HCT116 (cell line): ENCODE data around the gene ZNF618. TPM values are rescaled to one million over a fixed set of nuclear protein-coding genes. Genes with fewer than 3 reads are reported as not detected.

Source experiments
- ATAC-seq: fragments of 200-7000 bp; cut with Tn5 transposase; 2 replicates; pipeline ENCODE4 v1.9.1; 2020; ENCODE audit warnings: mild to moderate bottlenecking, moderate library complexity
- BruUV-seq: library from RNA; stranded (reverse); fragments of 400-500 nt; replicated peaks from 2 replicates; lab custom pipeline; 2021; lab: Mats Ljungman, UMichigan
- CTCF ChIA-PET: fragments of 300-600 bp; sonication (Branson Sonifier 250); formaldehyde crosslinking; loops from one replicate; lab custom pipeline; 2021; ENCODE audit warnings: antibody characterized with exemption; lab: Charles Lee
- POLR2A ChIA-PET: fragments of 300-600, 350-600 bp; sonication (Branson Sonifier 250); formaldehyde crosslinking; loops from one replicate; lab custom pipeline; 2021; ENCODE audit warnings: antibody characterized with exemption; lab: Charles Lee
- RAD21 ChIA-PET, 2 experiments: fragments of 300-600 bp; sonication (Branson Sonifier 250); formaldehyde crosslinking; loops; one replicate each; lab custom pipeline; 2023; ENCODE audit warnings: low total read pairs in 2 of 2; ENCODE audit not compliant: uncharacterized antibody in 2 of 2, unreplicated experiment in 2 of 2, low non-redundant PET in 1 of 2; lab: Charles Lee
- DNase-seq: peaks from one replicate; pipeline ENCODE4 v3.0.0-alpha.2; 2010; ENCODE audit warnings: low read depth, low spot score
- H2AFZ ChIP-seq: fragments of 200-600 bp; shearing (Covaris generic), sonication (generic); 2 replicates; pipeline ENCODE4 v1.6.1; 2017; ENCODE audit warnings: low read depth, mixed run types, mixed read lengths, antibody characterized with exemption, low read length; ENCODE audit not compliant: poor library complexity, severe bottlenecking
- H3K27ac ChIP-seq: 2 replicates; pipeline ENCODE4 v1.5.1; 2012; ENCODE audit warnings: low read depth, low read length
- H3K27me3 ChIP-seq: fragments of 200-600 bp; sonication (generic); 2 replicates; pipeline ENCODE4 v1.6.1; 2016; ENCODE audit warnings: mixed run types, low read length, mixed read lengths; ENCODE audit not compliant: insufficient read depth
- H3K36me3 ChIP-seq, 2 experiments: fragments of 200-500 bp in 1 of 2; fragments of 200-600 bp in 1 of 2; sonication (Bioruptor generic) in 1 of 2; sonication (generic) in 1 of 2; 2 replicates each; pipeline versions ENCODE4 v1.5.1 to v1.6.1; 2014 to 2016; ENCODE audit warnings: low read length in 2 of 2, inconsistent platforms in 1 of 2, mixed read lengths in 1 of 2, mixed run types in 1 of 2; ENCODE audit not compliant: insufficient read depth in 2 of 2, control insufficient read depth in 1 of 2
- H3K4me1 ChIP-seq, 2 experiments: fragments of 200-600 bp in 1 of 2; sonication (generic) in 1 of 2; 2 replicates each; pipeline versions ENCODE4 v1.5.1 to v1.6.1; 2012 to 2017; ENCODE audit warnings: low read length in 2 of 2, inconsistent platforms in 1 of 2, mild to moderate bottlenecking in 1 of 2, mixed read lengths in 1 of 2, mixed run types in 1 of 2, moderate library complexity in 1 of 2; ENCODE audit not compliant: insufficient read depth in 2 of 2, control insufficient read depth in 1 of 2
- H3K4me2 ChIP-seq: fragments of 200-600 bp; sonication (generic); 2 replicates; pipeline ENCODE4 v1.6.1; 2017; ENCODE audit warnings: mixed run types, low read length, mixed read lengths
- H3K4me3 ChIP-seq, 2 experiments: fragments of 200-600 bp in 1 of 2; sonication (generic) in 1 of 2; replicated peaks in 1 of 2; 2 replicates each; pipeline ENCODE4 v1.5.1; 2011 to 2016; ENCODE audit warnings: low read length in 2 of 2, control low read depth in 1 of 2, low read depth in 1 of 2, mild to moderate bottlenecking in 1 of 2, mixed read lengths in 1 of 2, mixed run types in 1 of 2
- H3K79me2 ChIP-seq: fragments of 200-600 bp; sonication (generic); 2 replicates; pipeline ENCODE4 v1.6.1; 2017; ENCODE audit warnings: mild to moderate bottlenecking, mixed run types, low read length, moderate library complexity, mixed read lengths; ENCODE audit not compliant: insufficient read depth
- H3K9ac ChIP-seq: fragments of 200-600 bp; sonication (generic); 2 replicates; pipeline ENCODE4 v1.6.1; 2016; ENCODE audit warnings: low read length, mixed read lengths
- H3K9me2 ChIP-seq: fragments of 200-600 bp; sonication (generic), shearing (Covaris generic); 2 replicates; pipeline ENCODE4 v1.6.1; 2017; ENCODE audit warnings: mixed run types, mild to moderate bottlenecking, moderate library complexity; ENCODE audit not compliant: insufficient read depth
- H3K9me3 ChIP-seq, 2 experiments: fragments of 200-500 bp in 1 of 2; fragments of 200-600 bp in 1 of 2; sonication (Bioruptor generic) in 1 of 2; sonication (generic) in 1 of 2; 2 replicates each; pipeline ENCODE4 v1.6.1; 2014 to 2017; ENCODE audit warnings: low read length in 2 of 2, mixed read lengths in 2 of 2, inconsistent platforms in 1 of 2, low read depth in 1 of 2, mild to moderate bottlenecking in 1 of 2, mixed run types in 1 of 2, moderate library complexity in 1 of 2; ENCODE audit not compliant: control insufficient read depth in 1 of 2, insufficient read depth in 1 of 2
- H4K20me1 ChIP-seq: fragments of 200-600 bp; sonication (generic), shearing (Covaris generic); 2 replicates; pipeline ENCODE4 v1.6.1; 2017; ENCODE audit warnings: mixed run types, mild to moderate bottlenecking, moderate library complexity; ENCODE audit not compliant: insufficient read depth
- CBX3 ChIP-seq: IDR thresholded peaks from 2 replicates; pipeline ENCODE4 v1.6.1; 2012; ENCODE audit warnings: low read depth
- CEBPB ChIP-seq: IDR thresholded peaks from 2 replicates; pipeline ENCODE4 v1.6.1; 2012; ENCODE audit warnings: low read depth
- CTCF ChIP-seq, 3 experiments: fragments of 200-600 bp in 1 of 3; sonication (generic) in 1 of 3; IDR thresholded peaks in 2 of 3; conservative IDR thresholded peaks in 1 of 3; 2 replicates each; pipeline ENCODE4 v1.5.1; 2012 to 2017; ENCODE audit warnings: low read depth in 2 of 3, low read length in 2 of 3, antibody characterized with exemption in 1 of 3, borderline replicate concordance in 1 of 3, control low read depth in 1 of 3, mild to moderate bottlenecking in 1 of 3, mixed read lengths in 1 of 3, mixed run types in 1 of 3, moderate library complexity in 1 of 3; ENCODE audit not compliant: insufficient read depth in 1 of 3
- ELF1 ChIP-seq: IDR thresholded peaks from 2 replicates; pipeline ENCODE4 v1.6.1; 2012; ENCODE audit warnings: low read depth, borderline replicate concordance
- EZH2 ChIP-seq: fragments of 200-600 bp; sonication (generic); IDR thresholded peaks from 2 replicates; pipeline ENCODE4 v1.6.1; 2017; ENCODE audit warnings: antibody characterized with exemption, mixed run types
- FOSL1 ChIP-seq: IDR thresholded peaks from 2 replicates; pipeline ENCODE4 v1.6.1; 2012; ENCODE audit warnings: low read depth
- JUND ChIP-seq: IDR thresholded peaks from 2 replicates; pipeline ENCODE4 v1.6.1; 2012
- POLR2A ChIP-seq: IDR thresholded peaks from 2 replicates; pipeline ENCODE4 v1.7.0; 2011; ENCODE audit warnings: borderline replicate concordance; ENCODE audit not compliant: insufficient read depth, insufficient read length; ENCODE audit errors: extremely low read depth
- POLR2AphosphoS5 ChIP-seq: IDR thresholded peaks from 2 replicates; pipeline ENCODE4 v1.6.1; 2011; ENCODE audit warnings: mild to moderate bottlenecking, low read depth, low read length, moderate library complexity
- RAD21 ChIP-seq: IDR thresholded peaks from 2 replicates; pipeline ENCODE4 v1.6.1; 2012; ENCODE audit warnings: low read depth, mild to moderate bottlenecking
- REST ChIP-seq: IDR thresholded peaks from 2 replicates; pipeline ENCODE4 v1.6.1; 2012; ENCODE audit warnings: low read depth
- SP1 ChIP-seq: IDR thresholded peaks from 2 replicates; pipeline ENCODE4 v1.6.1; 2012; ENCODE audit warnings: low read depth
- YY1 ChIP-seq: IDR thresholded peaks from 2 replicates; pipeline ENCODE4 v1.6.1; 2011; ENCODE audit warnings: low read length, low read depth, moderate library complexity, mild to moderate bottlenecking; ENCODE audit not compliant: insufficient replicate concordance; ENCODE audit errors: extremely low read depth
- ZBTB33 ChIP-seq: IDR thresholded peaks from 2 replicates; pipeline ENCODE4 v1.6.1; 2011; ENCODE audit warnings: mild to moderate bottlenecking, low read length, moderate library complexity; ENCODE audit not compliant: insufficient replicate concordance; ENCODE audit errors: extremely low read depth
- ZNF274 ChIP-seq: fragments of 200-500 bp; sonication (Bioruptor generic); IDR thresholded peaks from 2 replicates; pipeline ENCODE4 v1.6.1; 2014; ENCODE audit warnings: mild to moderate bottlenecking, low read depth, low read length, inconsistent platforms
- intact Hi-C: fragments of 100-400 bp; cut with micrococcal nuclease; formaldehyde crosslinking; loops from 2 replicates; pipeline ENCODE4 v1.10.0; 2022
- total RNA-seq: library from RNA; stranded (reverse); gene quantifications from one replicate; pipeline ENCODE4 v1.2.1, GENCODE V29; 2021; ENCODE audit not compliant: unreplicated experiment

Gene ZNF618
- total RNA-seq, 1 experiment from 2014 or later: 13.5 TPM

GRCh38 chr9:114086009-114086408 lies 209.9 kb downstream of the ZNF618 start (continued):
- TF ChIP-seq REST: no peak
- TF ChIP-seq ZNF274: no peak
- no peak for TF ChIP-seq FOSL1
- TF ChIP-seq JUND: no peak
- TF ChIP-seq POLR2A: no peak

- DNase-seq (no peak), ATAC-seq (no peak)
- BruUV-seq: no TSS peak
- TF ChIP-seq CEBPB: no peak
- no peak for TF ChIP-seq FOSL1
- TF ChIP-seq EZH2: no peak
- TF ChIP-seq JUND: no peak
- TF ChIP-seq ZBTB33: no peak
- no peak for TF ChIP-seq REST
- no peak for TF ChIP-seq CTCF (IDR thresholded peaks at IDR 0.05 in 2 of 3, conservative IDR thresholded peaks at IDR 0.05 in 1 of 3; ENCODE audit: borderline replicate concordance in 1 of 3, insufficient read depth in 1 of 3, low read depth in 2 of 3, low read length in 2 of 3)
- TF ChIP-seq SP1: no peak
- no peak for TF ChIP-seq CBX3
- no peak for TF ChIP-seq ELF1
- TF ChIP-seq POLR2AphosphoS5: no peak
- TF ChIP-seq RAD21: no peak
- TF ChIP-seq YY1: no peak
Measured at GRCh38 chr9:114086607-114087006, 210.5 kb downstream of the ZNF618 start.

More at GRCh38 chr9:114086607-114087006, 210.5 kb downstream of the ZNF618 start:
- Histone ChIP-seq H3K4me3 (no peak overlapping the region), H3K4me1 (no peaks in the 10 kb centered on the region), H3K9me3 (no peaks in the 10 kb centered on the region), H3K27ac (no peak overlapping the region), H3K4me2 (no peak overlapping the region), H3K27me3 (no peaks in the 10 kb centered on the region), H3K36me3 (no peaks in the 10 kb centered on the region), H3K9me2 (no peaks in the 10 kb centered on the region), H3K9ac (no peak overlapping the region), H3K79me2 (no peaks in the 10 kb centered on the region), H2AFZ (no peak overlapping the region), H4K20me1 (no peaks in the 10 kb centered on the region)
- intact Hi-C loops: no loop called here
- RAD21 ChIA-PET: no interaction called here
- POLR2A ChIA-PET: no interaction called here
- CTCF ChIA-PET: no interaction called here
